HG03439 (cell line): ENCODE results near the gene STK38L.
"Not testable (repeated sequence)": the region's sequence is repeated elsewhere in the genome, so short reads cannot be mapped to it uniquely, and the experiment has no call there.

Source experiments
- ATAC-seq: cut with Tn5 transposase; IDR thresholded peaks from one replicate; pipeline ENCODE4 v1.9.1; 2021; ENCODE audit warnings: mild to moderate bottlenecking, moderate library complexity; ENCODE audit not compliant: unreplicated experiment

STK38L gene

DNA sequence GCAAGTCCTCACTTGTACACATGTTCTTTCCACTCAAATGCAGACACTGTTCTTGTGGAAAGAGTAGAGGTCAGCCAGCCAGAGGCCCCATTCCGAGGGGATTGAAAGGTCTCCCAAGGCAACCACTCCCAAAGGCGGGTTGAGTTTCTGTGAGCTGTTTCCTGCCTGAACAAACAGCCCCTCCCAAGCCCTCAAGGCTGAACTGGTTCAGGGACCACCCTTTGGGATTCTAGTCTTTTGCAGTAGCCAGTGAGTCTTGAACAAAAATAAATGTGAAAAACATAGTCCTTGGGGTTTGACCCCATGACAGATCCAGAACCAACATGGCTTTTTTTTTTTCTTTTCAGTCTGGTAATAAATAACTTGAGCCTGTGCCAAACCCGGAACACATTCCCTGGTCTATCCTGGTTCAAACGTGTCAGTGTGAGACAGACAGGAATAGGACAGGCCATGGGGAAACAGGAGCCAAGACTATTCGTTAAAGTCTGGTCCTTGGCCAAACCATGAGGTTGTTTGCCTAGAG lies 17.6 kb upstream of the STK38L start:
- no peak for ATAC-seq

DNA sequence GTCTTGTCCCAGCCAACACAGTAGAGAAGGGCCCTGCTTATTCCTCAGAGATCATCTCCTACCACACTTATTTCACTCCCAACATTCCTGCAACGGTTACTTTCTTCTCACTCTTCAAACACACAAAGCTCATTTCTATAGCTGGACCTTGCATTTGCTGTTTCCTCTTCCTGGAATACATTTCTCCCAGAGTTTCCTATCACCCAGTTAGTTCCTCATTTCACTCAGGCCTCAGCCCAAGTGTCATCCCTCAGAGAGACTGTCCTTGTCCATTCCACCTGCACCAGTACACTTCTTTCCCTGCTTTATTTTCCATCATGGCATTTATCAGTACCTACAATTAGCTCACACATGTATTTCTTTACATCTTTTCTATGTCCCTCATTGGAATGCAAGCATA lies 14.7 kb upstream of the STK38L start:
- no peak for ATAC-seq

DNA sequence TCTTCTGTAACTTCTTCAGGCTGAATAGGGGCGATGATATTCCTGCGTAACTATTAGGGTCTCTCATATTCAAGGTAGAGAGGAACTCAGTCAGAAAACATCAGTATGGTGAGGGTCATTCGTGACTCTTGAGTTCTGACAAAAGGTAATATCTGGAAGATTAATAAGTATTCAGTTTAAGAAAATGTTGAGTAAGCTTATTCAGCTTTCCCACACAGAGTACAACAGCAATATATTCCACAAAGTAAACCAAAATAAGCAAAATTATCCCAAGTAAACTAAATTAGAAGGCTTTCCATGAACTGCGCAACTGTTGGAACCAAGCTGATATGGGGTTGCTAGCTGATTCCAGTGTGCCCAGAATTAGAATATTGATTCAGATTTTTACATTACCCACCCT lies 12.7 kb upstream of the STK38L start:
- ATAC-seq, result not testable (repeated sequence)

DNA sequence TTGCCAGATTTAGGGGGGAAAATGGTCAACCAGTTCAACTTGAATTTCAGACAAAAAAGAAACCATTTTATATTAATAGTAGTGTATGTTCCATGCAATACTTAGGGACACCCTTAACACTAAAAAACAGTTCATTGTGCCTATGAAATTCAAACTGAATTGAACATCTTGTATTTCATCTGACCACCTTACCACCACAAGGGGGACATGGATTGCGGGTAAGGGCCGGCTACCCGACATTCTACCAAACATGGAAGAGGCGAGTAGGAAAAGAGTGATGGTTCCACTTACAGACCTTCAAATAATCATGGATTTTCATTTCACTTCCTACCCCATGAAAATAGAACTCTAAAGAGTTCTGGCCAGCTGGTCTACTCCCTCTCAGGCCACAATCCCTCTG lies 10.3 kb upstream of the STK38L start:
- no peak for ATAC-seq

DNA sequence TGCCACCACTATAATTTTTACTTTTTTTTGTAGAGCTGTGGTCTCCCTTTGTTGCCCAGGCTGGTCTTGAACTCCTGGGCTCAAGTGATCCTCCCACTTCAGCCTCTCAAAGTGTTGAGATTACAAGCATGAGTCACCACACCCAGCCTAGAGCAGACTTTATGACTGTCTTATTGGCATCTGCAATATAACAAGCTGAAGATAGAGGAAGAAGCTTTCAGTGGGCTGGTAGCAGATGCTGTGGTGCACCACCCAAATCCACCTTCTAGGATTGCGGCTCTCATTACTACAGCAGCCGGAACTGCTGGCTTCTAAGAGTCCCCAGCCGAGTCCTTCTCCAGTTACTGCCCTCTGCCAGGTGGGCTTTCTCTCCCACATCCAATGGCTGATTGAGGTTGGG lies 7.6 kb upstream of the STK38L start:
- ATAC-seq, result no peak

DNA sequence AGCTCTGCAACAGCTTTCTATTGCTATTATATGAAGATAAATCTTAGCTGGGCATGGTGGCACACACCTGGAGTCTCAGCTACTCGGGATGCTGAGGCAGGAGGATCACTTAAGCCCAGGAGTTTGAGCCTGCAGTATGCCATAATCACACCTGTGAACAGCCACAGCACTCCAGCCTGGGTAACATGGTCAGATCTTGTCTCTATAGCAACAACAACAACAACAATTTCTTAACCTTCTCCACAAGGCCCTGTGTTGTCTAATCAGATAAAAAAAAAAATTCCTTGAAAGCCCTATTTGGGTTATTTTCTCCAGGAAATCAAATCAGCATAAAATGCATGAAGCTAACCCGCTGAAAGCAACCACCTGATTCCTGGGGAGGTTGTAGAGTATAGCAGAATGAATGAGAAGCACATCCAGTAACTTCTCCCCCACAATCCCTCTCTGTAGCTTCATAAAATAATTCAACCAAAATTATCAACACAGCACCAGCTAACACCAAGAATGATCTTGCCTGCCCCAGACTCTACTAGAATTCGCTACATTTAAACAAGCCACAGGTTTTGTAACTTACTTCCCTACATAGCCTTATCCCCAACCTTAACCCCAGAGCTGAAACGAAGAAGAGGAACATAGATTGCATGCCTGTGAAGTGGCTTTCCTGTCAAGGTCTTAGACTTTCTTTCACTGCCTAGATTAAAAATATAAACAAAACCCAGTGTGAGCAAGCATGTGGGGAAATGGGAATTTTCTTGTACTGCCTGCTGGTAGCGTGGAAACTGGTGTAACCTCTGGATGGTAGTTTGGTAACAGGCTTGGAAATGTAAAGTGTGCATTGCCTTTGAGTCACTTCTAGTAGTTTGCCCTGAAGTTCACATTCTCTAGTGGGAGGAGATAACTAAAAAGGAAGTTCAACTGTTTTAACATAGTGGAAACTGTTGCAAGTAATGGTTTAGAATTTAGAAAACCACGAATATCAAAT lies 6.0 kb upstream of the STK38L start:
- peak; percentile 69 for ATAC-seq

DNA sequence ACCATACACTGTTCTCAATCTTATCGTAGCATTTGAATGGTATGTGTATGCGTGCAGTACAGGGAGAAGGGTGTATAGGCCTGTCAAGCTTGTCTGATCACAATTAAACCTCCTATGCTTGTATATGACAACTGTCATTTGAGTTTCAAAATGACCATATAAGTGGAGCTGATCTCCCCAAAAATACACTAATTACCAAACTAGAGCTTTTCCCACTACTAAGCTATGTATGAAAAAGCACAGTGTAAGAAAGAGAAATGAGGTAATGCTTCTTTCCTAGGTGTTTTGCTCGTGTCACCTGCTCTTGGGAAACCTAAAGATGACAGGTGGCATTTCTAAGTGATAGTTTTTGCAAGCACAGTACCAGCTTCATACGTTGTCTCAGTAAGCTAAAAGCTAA lies 1.1 kb upstream of the STK38L start:
- ATAC-seq, result no peak

DNA sequence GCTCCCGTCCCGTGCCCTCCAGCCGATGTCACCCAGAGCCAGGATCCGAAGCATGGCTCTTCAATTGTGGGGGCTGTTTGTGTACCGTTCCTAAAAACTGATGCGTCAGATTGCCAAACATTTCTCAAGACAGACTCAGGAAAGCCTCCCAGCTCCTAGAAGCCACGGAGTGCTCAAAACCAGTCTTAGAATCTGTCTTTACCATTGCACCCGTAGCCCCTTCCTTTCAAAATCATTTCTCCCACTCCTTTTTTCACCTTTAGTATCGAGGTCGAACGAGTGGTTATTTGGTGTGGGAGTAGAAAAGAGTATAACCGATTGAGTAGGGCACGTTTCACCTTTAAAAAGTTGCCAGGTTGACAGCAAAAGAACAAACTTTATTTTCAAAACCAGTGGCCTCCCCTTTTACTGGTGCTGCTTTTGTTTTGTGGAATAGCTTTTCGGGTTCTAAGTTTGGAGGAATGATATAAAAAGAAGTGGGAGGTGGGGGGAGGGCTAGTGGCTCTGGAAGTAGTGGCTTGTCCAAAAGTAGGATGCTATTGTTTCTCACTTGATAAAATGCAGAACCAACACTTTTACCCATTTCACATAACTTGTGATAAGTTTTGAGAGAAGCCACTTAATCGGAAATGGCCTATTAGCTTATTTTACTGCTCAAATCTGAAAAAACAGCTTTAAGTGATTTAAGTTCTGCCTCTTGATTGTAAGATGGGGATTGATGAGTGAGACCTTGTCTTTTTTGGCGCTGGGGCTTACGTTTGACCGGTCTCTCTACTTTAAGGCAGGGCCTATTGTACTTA lies 803 bp downstream of the STK38L start:
- ATAC-seq, result no peak

DNA sequence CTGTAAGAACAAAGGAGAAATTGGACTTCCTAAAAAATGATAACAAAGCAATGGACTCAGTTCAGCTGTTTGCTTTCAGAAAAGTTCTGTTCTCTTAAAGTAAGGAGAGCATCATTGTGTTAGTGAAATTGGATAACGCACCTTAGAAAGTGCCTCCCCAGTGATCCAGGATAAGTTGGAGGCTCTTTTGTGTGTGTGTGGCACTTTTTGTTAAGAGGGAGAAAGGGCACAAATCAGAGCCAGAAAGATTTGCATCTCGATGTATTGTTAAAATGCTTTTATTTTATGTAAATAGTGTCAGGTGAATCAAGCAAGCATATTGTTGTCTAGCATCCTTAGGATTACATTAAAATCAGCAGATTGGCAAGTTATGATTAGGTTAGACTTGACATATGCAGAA lies 2.1 kb downstream of the STK38L start:
- no peak for ATAC-seq

DNA sequence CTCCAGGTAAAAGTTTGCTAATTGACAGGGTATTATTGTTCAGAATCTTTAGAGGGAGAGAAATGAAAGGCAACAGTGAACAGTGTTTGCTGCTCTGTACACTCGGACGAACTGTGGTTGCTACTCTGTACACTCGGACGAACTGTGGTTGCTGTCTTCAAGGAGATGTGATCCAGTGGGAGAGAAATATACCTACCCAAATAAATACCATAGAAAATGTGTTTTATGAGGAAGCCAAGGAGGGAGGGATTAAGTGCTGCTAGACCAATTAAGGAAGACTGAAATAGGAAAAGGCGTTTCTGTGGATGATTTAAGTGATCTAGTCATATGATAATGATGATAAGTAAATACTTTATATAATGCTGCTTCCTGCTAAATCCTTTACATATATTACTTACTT lies 2.7 kb downstream of the STK38L start:
- no peak for ATAC-seq

DNA sequence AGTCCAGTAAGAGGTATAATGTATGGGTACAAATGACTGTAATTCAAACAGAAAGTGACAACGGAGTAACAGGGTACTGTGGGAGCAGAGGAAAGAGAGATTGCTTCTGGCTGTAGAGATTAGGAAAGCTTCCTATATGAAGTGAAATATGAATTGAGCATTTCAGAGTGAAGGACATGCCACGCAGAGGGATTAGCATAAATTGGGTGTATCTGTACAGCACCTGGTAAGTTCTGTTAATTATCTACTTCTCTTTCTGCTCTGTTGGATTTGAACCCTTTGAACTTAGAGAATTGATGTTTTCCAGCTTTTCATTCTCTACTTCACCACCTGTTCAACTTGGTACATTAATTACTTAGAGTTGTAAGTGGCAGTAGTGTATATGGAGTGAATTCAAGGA lies 8.8 kb downstream of the STK38L start:
- ATAC-seq, result no peak

DNA sequence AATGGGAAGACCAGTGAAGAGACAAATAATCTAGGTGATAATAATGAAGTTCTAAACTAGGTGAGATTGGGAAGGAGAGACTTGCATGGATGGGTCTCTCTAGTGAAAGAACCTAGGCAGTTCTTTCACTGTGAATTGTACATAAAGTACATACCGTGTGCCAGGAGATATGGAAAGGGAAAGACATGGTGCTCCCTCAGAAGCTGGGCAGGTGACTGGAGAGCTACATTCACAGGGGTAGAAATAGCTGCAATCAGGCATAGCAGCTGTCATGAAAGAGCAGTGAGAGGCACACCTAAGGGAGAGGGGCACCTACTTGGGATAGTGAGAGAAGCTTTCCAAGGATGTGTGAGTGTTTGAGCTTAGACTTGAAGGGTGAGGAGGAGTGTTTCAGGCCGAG lies 9.3 kb downstream of the STK38L start:
- ATAC-seq, result no peak

DNA sequence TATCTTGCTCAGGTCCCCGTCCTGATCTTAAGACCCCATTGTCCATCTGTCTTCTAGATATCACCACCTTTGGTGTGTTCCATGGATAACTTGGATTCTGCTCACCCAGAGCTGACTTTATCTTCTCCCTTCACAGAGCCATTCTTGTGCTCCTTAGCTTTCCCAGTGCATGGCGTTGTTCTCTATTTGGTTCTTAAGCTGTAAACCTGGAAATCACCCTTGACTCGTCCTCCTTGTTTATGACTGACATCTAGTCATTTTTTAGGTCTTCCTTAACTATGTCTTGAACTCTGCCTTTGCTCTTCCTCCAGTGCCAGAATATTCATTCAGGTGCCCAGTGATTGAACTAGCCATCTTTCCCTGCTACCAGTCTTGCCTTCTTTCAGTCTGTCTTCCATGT lies 11.7 kb downstream of the STK38L start:
- no peak for ATAC-seq

DNA sequence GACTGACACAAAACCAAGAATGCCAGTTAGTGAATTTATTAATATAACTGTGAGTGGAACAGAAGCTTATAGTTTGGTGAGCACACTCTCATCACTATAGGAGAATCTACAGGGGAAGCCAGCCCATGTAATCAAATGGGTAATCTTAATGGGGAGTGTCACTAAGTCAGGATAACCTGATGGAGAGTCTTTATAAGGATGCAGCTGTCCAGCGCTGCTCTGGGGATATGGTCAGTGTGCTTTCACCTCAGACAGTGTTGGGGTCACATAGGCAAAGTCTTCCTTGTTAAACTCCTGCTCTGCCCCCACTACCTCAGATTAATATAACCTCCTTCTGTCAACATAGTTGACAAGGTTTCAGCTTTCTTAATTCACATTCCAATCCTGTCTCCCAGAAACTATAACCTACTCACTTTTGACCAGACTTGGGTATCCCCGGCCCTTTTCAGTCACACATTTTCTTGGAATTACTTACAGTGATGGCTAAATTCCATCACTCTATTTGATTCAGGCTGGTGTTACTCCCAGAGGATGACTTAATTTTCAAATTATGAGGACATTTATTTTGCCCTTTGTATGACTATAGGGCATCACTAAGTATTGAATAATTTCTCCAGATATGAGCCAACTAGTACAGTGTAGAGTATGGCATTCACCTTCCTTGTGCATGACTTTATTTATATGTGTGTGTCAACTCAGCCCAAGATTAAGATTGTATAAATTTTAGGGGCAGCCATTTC lies 13.2 kb downstream of the STK38L start:
- ATAC-seq, result no peak

DNA sequence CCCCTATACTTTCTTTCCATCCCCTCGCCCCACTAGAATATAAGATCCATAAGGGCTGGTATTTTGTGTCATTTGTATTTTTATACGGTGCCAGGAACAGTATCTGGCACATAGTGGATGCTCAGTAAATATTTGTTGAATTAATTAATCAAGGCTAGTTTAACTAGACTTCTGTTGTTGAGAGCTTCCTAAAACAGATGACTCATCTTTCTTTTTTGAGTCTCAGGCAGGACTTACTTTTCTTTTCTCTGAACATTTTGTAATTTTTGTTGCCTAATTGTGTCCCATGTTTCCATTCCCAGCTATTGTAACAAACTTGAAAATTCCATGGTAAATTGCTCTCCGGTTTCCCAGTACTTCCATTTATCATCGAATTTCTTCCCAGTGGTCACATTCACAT lies 16.7 kb downstream of the STK38L start:
- no peak for ATAC-seq

DNA sequence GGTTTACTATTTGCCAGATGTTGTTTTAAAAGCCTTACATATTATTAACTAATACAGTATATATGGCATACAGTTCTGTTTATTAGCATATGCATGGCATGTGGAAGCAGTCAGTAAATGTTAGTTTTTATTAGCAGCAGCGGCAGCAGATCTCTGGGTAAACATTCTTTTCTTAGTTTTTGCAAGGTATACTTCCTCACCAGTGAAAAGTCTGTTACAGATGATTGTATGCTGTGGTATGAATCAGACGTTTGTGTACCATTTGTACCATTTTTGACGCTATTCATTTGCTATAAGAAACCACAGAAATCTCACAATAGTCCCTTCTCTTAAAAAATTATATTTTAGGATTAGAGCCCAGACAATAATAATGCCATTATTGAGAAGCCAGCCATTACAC lies 17.8 kb downstream of the STK38L start:
- no peak for ATAC-seq

DNA sequence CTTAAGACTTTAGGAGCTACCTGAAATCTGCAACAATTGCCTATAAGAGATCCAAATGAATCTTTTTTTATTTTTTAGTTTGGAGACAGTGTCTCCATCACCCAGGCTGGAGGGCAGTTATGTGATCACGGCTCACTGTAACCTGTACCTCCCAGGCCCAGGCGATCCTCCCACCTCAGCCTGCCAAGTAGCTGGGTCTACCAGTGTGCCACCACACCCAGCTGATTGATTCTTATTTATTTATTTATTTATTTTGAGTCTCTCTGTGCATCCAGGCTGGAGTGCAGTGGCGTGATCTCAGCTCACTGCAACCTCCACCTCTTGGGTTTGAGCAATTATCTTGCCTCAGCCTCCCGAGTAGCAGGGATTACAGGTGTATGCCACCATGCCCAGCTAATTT lies 26.1 kb downstream of the STK38L start:
- ATAC-seq, result no peak

DNA sequence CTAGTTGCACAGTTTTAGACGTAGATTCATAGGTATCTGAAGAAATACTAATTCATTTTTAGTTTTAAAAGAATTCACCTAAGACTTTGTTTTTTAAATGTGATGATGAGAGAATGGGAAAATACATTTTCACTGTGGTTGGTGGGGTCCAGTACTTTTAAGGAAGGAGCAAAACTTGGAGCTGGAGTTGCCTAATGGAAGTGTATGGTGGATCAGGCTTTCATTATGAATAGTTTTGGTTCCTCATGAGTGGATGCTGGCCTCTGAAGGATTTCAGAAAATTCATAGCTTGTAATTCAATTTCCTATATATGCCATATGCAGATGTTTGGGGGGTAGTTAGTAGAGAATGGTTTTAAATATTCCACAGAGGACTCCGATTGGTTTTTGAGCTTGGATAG lies 27.1 kb downstream of the STK38L start:
- no peak for ATAC-seq

DNA sequence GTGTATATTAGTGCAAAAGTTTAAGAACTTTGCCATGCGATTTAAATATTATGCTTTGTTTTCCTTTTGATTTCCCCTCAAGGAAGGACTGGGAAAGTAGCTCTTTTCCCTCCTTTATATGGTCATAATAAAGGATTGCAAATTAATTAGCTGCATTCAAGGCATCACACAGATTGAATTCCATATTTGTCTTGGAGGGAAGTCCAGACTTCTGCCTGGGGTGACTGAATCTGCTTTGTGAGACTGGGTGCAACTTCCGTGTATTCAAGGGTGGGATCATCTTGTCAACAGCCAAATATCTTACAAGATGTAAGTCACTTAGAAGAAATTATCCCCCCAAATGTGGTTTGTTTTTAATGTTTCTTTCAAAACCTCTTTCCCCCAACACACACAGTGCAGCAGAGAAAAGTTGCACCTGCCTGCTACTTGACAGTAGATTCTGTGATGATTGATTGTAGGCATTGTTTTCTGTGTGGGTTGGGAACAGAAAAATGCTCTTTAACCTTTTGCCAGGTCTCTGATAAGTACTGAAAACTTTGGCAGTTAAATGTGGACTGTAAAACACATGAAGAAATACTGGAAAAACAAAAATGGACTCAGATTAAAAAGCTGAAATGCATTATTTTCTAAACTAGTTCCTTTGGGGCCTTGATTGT lies 28.4 kb downstream of the STK38L start:
- no peak for ATAC-seq

DNA sequence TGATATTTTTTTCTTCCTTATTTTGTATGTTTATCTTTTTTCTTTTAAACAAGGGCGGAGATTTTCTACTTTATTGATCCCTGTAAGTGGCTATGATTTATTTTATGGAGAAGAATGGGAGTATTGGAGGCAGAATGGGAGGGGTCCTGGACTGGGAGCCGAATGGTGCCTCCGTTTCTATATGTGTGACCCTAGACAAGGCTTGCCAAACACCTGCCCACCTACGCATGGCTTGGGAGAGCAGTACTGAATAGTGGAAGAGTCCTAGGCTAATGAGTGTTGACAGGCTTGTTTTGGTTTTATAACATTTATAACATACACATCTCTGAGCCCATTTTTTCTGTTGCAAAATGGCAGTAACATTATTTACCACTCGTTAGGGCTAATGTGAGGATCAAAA lies 29.0 kb downstream of the STK38L start:
- ATAC-seq, result no peak

DNA sequence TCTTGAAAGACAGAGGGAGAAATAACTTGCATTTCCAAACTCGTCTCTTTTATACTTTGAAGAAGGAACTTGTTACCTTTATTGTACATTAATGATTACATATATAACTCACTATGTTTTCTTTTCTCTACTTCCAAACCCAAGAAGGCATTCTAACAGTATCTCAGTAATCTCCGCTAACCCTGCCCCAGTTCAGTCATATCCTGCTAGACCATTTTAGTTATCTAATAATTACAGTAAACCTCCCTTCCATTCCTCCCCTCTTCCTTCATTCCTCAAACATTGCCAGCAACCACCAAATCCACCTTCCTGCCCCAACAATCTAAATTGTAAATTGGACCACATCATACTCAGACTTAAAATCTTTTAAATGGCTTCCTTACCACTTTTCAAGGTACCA lies 30.6 kb downstream of the STK38L start:
- no peak for ATAC-seq
